ENCODE data around the gene DOCK11. TPM values are rescaled to one million over a fixed set of nuclear protein-coding genes. Genes with fewer than 3 reads are reported as not detected.

DOCK11 gene
- total and polyA plus RNA-seq, 2 donors (not counting 1 experiment from before 2014, with no cell fraction given) = 31.0 to 83.5 TPM

- Histone ChIP-seq H3K4me2 (replicated peaks; ENCODE audit: low read depth, low read length, poor library complexity, severe bottlenecking) (no peak overlapping the region), H3K9me3 (ENCODE audit: control extremely low read depth in 1 of 3, control insufficient read depth in 2 of 3, insufficient read depth in 1 of 3, low read length in 2 of 3) (peaks cover 0 to 3% (median 0%) of the 10 kb centered on the region in 3 donors), H3K36me3 (replicated peaks in 1 of 2; ENCODE audit: control extremely low read depth in 1 of 2, control insufficient read depth in 1 of 2, extremely low read depth in 1 of 2, insufficient read depth in 2 of 2, low read length in 1 of 2) (no peaks in the 10 kb centered on the region), H4K20me1 (ENCODE audit: control insufficient read depth, insufficient read depth, low read length, poor library complexity, severe bottlenecking) (no peaks in the 10 kb centered on the region), H3K27ac (ENCODE audit: low read length in 2 of 2) (no peak overlapping the region), H3K27me3 (replicated peaks in 1 of 4; ENCODE audit: control extremely low read depth in 1 of 4, control insufficient read depth in 3 of 4, insufficient read depth in 4 of 4, low read length in 3 of 4) (no peaks in the 10 kb centered on the region), H3K79me2 (ENCODE audit: control insufficient read depth, insufficient read depth, low read length) (no peaks in the 10 kb centered on the region), H3K4me1 (ENCODE audit: control insufficient read depth in 2 of 2, insufficient read depth in 2 of 2, low read length in 2 of 2) (no peaks in the 10 kb centered on the region), H3K9ac (ENCODE audit: low read length) (no peak overlapping the region), H2AFZ (ENCODE audit: insufficient read depth, low read depth, low read length, poor library complexity, severe bottlenecking) (no peak overlapping the region), H3K4me3 (ENCODE audit: control extremely low read depth in 1 of 5, extremely low read depth in 1 of 5, insufficient read depth in 1 of 5, low read depth in 2 of 5, low read length in 4 of 5) (no peak overlapping the region)
- Mint-ChIP-seq H3K4me3 (no peak overlapping the region), H3K27me3 (no peaks in the 10 kb centered on the region), H3K9me3 (ENCODE audit: insufficient read depth) (peaks cover 3% of the 10 kb centered on the region), H3K4me1 (no peaks in the 10 kb centered on the region), H3K27ac (no peak overlapping the region)
- no CpG with 5 or more reads among the region's 6 CpGs for WGBS (ENCODE audit: insufficient coverage)
- ChIA-PET POLR2A (no interaction called here), CTCF (no interaction called here)
- ATAC-seq (ENCODE audit: low read depth) = no peak
- intact Hi-C loops (cut with micrococcal nuclease) = no loop called here
- TF ChIP-seq CTCF (IDR thresholded peaks at IDR 0.05) (no peak), EZH2 (IDR thresholded peaks at IDR 0.05; ENCODE audit: borderline replicate concordance, insufficient read depth, low read depth, low read length, poor library complexity, severe bottlenecking) (no peak)
- no peak for DNase-seq
These were observed 21.0 kb upstream of the DOCK11 start for GRCh38 chrX:118474586-118474985.

- TF ChIP-seq EZH2 (IDR thresholded peaks at IDR 0.05; ENCODE audit: borderline replicate concordance, insufficient read depth, low read depth, low read length, poor library complexity, severe bottlenecking) (no peak), CTCF (IDR thresholded peaks at IDR 0.05) (no peak)
- Histone ChIP-seq H3K27ac (ENCODE audit: low read length in 2 of 2) (no peak overlapping the region), H3K4me1 (ENCODE audit: control insufficient read depth in 2 of 2, insufficient read depth in 2 of 2, low read length in 2 of 2) (no peaks in the 10 kb centered on the region), H3K4me3 (ENCODE audit: control extremely low read depth in 1 of 5, extremely low read depth in 1 of 5, insufficient read depth in 1 of 5, low read depth in 2 of 5, low read length in 4 of 5) (no peak overlapping the region), H3K36me3 (replicated peaks in 1 of 2; ENCODE audit: control extremely low read depth in 1 of 2, control insufficient read depth in 1 of 2, extremely low read depth in 1 of 2, insufficient read depth in 2 of 2, low read length in 1 of 2) (no peaks in the 10 kb centered on the region), H3K79me2 (ENCODE audit: control insufficient read depth, insufficient read depth, low read length) (no peaks in the 10 kb centered on the region), H3K9me3 (ENCODE audit: control extremely low read depth in 1 of 3, control insufficient read depth in 2 of 3, insufficient read depth in 1 of 3, low read length in 2 of 3) (peaks cover 0 to 3% (median 0%) of the 10 kb centered on the region in 3 donors), H3K9ac (ENCODE audit: low read length) (no peak overlapping the region), H3K27me3 (replicated peaks in 1 of 4; ENCODE audit: control extremely low read depth in 1 of 4, control insufficient read depth in 3 of 4, insufficient read depth in 4 of 4, low read length in 3 of 4) (no peaks in the 10 kb centered on the region), H4K20me1 (ENCODE audit: control insufficient read depth, insufficient read depth, low read length, poor library complexity, severe bottlenecking) (no peaks in the 10 kb centered on the region), H3K4me2 (replicated peaks; ENCODE audit: low read depth, low read length, poor library complexity, severe bottlenecking) (no peak overlapping the region), H2AFZ (ENCODE audit: insufficient read depth, low read depth, low read length, poor library complexity, severe bottlenecking) (no peak overlapping the region)
- H3K4me1 Mint-ChIP-seq = no peaks in the 10 kb centered on the region
- no peak for DNase-seq
- H3K27me3 Mint-ChIP-seq = no peaks in the 10 kb centered on the region
- H3K4me3 Mint-ChIP-seq = no peak overlapping the region
- peaks cover 3% of the 10 kb centered on the region for H3K9me3 Mint-ChIP-seq (ENCODE audit: insufficient read depth)
- intact Hi-C loops (cut with micrococcal nuclease) = no loop called here
- POLR2A ChIA-PET = no interaction called here
- CTCF ChIA-PET = interaction anchor here (0.8 kb wide), 1 partner anchor 77 kb away, joined by 3 read pairs; no protein-coding TSS in a partner anchor
- ATAC-seq (ENCODE audit: low read depth) = no peak
- no peak overlapping the region for H3K27ac Mint-ChIP-seq
- 100% methylated on average over 2 of the region's 4 CpGs for WGBS (ENCODE audit: insufficient coverage)
These were observed 19.7 kb upstream of the DOCK11 start for GRCh38 chrX:118475903-118476302.
